ENCODE results near the gene MKRN2. TPM values are rescaled to one million over a fixed set of nuclear protein-coding genes. Genes with fewer than 3 reads are reported as not detected.

MKRN2 gene
- total RNA-seq, 6 donors from 2014 or later: 15.7 to 33.3 (median 23.4) TPM

DNA sequence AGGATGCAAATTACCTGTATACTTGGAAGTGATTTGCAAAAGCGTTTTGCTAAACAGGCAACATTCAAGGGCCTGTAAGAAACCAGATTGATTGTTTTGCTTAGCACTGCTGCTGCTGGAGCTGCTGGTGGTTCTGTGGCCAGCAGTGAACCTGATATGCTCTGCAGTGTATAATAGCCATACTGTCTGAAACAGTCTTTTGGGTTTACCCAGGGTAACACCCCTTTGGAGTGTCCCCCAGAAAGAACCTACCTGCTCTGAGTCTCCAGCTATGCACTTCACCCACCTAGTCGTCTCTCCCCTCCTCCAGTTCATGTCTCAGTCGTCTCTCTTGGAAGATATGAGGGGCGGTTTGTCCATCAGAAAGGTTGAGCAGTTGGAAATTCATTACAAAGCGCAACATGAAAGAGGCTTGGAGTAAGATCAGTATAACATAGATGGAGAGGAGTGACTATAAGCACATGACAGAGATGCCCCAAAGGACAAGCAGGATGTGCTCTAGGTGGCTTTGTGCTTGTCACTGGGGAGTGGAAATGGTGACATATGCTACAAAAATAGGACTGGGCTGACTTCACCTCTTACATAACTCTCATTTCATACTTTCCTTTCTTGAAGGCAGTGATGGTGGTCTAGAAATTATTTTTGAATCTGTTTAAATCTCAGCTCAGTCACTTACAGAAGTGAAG is 3.8 kb downstream of the MKRN2 start:
- ATAC-seq (ENCODE audit: low FRiP score in 2 of 2) (no peak), DNase-seq (no peak)
- Histone ChIP-seq H3K36me3 (no peaks in the 10 kb centered on the region), H3K4me1 (peaks cover 22 to 47% (median 39%) of the 10 kb centered on the region in 4 donors), H3K9me3 (no peaks in the 10 kb centered on the region), H3K4me3 (no peak overlapping the region), H3K27ac (no peak overlapping the region), H3K27me3 (no peaks in the 10 kb centered on the region)
- TF ChIP-seq POLR2A (IDR thresholded peaks at IDR 0.05) (no peak), POLR2AphosphoS5 (IDR thresholded peaks at IDR 0.05) (no peak), EP300 (IDR thresholded peaks at IDR 0.05) (no peak)
- TF ChIP-seq, protein P1, sequence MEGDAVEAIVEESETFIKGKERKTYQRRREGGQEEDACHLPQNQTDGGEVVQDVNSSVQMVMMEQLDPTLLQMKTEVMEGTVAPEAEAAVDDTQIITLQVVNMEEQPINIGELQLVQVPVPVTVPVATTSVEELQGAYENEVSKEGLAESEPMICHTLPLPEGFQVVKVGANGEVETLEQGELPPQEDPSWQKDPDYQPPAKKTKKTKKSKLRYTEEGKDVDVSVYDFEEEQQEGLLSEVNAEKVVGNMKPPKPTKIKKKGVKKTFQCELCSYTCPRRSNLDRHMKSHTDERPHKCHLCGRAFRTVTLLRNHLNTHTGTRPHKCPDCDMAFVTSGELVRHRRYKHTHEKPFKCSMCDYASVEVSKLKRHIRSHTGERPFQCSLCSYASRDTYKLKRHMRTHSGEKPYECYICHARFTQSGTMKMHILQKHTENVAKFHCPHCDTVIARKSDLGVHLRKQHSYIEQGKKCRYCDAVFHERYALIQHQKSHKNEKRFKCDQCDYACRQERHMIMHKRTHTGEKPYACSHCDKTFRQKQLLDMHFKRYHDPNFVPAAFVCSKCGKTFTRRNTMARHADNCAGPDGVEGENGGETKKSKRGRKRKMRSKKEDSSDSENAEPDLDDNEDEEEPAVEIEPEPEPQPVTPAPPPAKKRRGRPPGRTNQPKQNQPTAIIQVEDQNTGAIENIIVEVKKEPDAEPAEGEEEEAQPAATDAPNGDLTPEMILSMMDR (IDR thresholded peaks at IDR 0.05): no peak
- 75 to 77% methylated on average over 4 to 5 of the region's 5 CpGs for WGBS, 2 donors

- Histone ChIP-seq H3K9me3 (no peaks in the 10 kb centered on the region), H3K27me3 (no peaks in the 10 kb centered on the region), H3K4me3 (no peak overlapping the region), H3K36me3 (no peaks in the 10 kb centered on the region), H3K27ac (no peak overlapping the region), H3K4me1 (peaks cover 16 to 39% (median 34%) of the 10 kb centered on the region in 4 donors)
- no peak for DNase-seq
- no peak for ATAC-seq (ENCODE audit: low FRiP score in 2 of 2)
- 80 to 87% methylated on average over 2 of the region's 2 CpGs for WGBS, 2 donors
- TF ChIP-seq EP300 (IDR thresholded peaks at IDR 0.05): no peak
- no peak for TF ChIP-seq POLR2A (IDR thresholded peaks at IDR 0.05)
- no peak for TF ChIP-seq POLR2AphosphoS5 (IDR thresholded peaks at IDR 0.05)
- TF ChIP-seq, protein P1 (IDR thresholded peaks at IDR 0.05): no peak
Measured at GRCh38 chr3:12561397-12561796, 4.5 kb downstream of the MKRN2 start.

- 69 to 95% methylated on average over 1 of the region's 1 CpG for whole genome bisulfite sequencing, 2 donors
- no peak for DNase-seq
- no peaks in the 10 kb centered on the region for H3K27me3 ChIP-seq
- no peaks in the 10 kb centered on the region for H3K36me3 ChIP-seq
- TF ChIP-seq POLR2AphosphoS5 (IDR thresholded peaks at IDR 0.05) (no peak), EP300 (IDR thresholded peaks at IDR 0.05) (no peak), POLR2A (IDR thresholded peaks at IDR 0.05) (no peak)
- TF ChIP-seq, protein P1 (IDR thresholded peaks at IDR 0.05): no peak
- no peaks in the 10 kb centered on the region for H3K9me3 ChIP-seq
- no peak overlapping the region for H3K27ac ChIP-seq
- no peak overlapping the region for H3K4me3 ChIP-seq
- peaks cover 15 to 38% (median 34%) of the 10 kb centered on the region in 4 donors for H3K4me1 ChIP-seq
- ATAC-seq (ENCODE audit: low FRiP score in 2 of 2): no peak
Measured at GRCh38 chr3:12562451-12562850, 5.6 kb downstream of the MKRN2 start.

DNA sequence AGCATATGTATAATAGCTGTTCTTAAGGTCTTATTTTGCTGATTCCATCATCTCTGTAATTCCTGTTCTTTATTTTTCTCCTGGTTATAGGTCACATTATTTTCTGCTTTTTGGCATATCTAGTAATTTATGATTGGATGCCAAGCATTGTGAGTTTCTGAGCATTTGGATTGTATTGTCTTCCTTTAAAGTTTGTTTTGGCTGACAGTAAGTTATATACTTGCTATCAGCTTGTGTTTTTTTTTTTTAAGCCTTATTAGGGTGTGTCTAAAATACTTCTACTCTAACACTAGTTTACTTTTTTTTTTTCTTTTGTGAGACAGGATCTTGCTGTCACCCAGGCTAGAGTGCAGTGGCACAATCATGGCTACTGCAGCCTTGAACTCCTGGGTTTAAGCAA is 10.1 kb downstream of the MKRN2 start:
- TF ChIP-seq, protein P1 (IDR thresholded peaks at IDR 0.05): no peak
- TF ChIP-seq EP300 (IDR thresholded peaks at IDR 0.05) (no peak), POLR2AphosphoS5 (IDR thresholded peaks at IDR 0.05) (no peak), POLR2A (IDR thresholded peaks at IDR 0.05) (no peak)
- no peak for ATAC-seq (ENCODE audit: low FRiP score in 2 of 2)
- no peak for DNase-seq
- Histone ChIP-seq H3K4me3 (no peak overlapping the region), H3K4me1 (peaks cover 0 to 5% (median 3%) of the 10 kb centered on the region in 4 donors), H3K9me3 (no peaks in the 10 kb centered on the region), H3K27ac (no peak overlapping the region), H3K36me3 (peaks cover 21 to 34% (median 26%) of the 10 kb centered on the region in 4 donors), H3K27me3 (no peaks in the 10 kb centered on the region)

DNA sequence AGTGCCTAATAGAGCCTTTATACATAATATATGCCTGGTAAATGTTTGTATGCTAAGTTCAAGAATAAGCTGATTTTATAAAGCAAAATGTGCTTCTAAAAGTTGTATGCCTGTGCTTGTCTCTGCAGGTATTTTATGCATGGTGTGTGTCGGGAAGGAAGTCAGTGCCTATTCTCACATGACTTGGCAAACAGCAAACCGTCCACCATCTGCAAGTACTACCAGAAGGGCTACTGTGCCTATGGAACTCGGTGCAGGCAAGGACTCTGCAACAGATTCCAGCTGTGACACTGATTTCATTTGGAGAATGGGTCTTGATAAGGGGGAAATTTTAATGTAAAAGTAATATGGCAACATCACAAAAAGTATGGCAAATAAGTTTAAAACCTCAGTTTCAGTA is 11.9 kb downstream of the MKRN2 start:
- peaks cover 36 to 52% (median 44%) of the 10 kb centered on the region in 4 donors for H3K36me3 ChIP-seq
- 74 to 76% methylated on average over 3 of the region's 3 CpGs for WGBS, 2 donors
- no peak overlapping the region for H3K27ac ChIP-seq
- H3K27me3 ChIP-seq: no peaks in the 10 kb centered on the region
- H3K4me3 ChIP-seq: no peak overlapping the region
- ATAC-seq (ENCODE audit: low FRiP score in 2 of 2) (no peak), DNase-seq (no peak)
- no peaks in the 10 kb centered on the region for H3K4me1 ChIP-seq
- no peak for TF ChIP-seq POLR2A (IDR thresholded peaks at IDR 0.05)
- TF ChIP-seq, protein P1 (IDR thresholded peaks at IDR 0.05): no peak
- no peak for TF ChIP-seq POLR2AphosphoS5 (IDR thresholded peaks at IDR 0.05)
- TF ChIP-seq EP300 (IDR thresholded peaks at IDR 0.05): no peak
- no peaks in the 10 kb centered on the region for H3K9me3 ChIP-seq
